ENCODE results near the gene MCC.

MCC gene

GRCh38 chr5:113022661-113023060 is 465.6 kb downstream of the MCC start:
- Histone ChIP-seq H3K9ac (ENCODE audit: low read depth, low read length) (no peak overlapping the region), H3K27ac (ENCODE audit: low read depth, low read length) (no peak overlapping the region), H3K4me1 (ENCODE audit: insufficient read depth, low read length) (no peaks in the 10 kb centered on the region), H3K27me3 (ENCODE audit: insufficient read depth, low read length) (no peaks in the 10 kb centered on the region), H3K9me3 (ENCODE audit: insufficient read depth, low read depth, low read length) (no peaks in the 10 kb centered on the region), H3K4me3 (ENCODE audit: low read length) (no peak overlapping the region), H3K36me3 (ENCODE audit: insufficient read depth, low read length) (peaks cover 79% of the 10 kb centered on the region)
- WGBS = 96% methylated on average over 2 of the region's 2 CpGs

GRCh38 chr5:113020461-113021273 is 467.6 kb downstream of the MCC start:
- WGBS = 91% methylated on average over 11 of the region's 11 CpGs
- Histone ChIP-seq H3K27ac (ENCODE audit: low read depth, low read length) (no peak overlapping the region), H3K27me3 (ENCODE audit: insufficient read depth, low read length) (no peaks in the 10 kb centered on the region), H3K4me1 (ENCODE audit: insufficient read depth, low read length) (no peaks in the 10 kb centered on the region), H3K9ac (ENCODE audit: low read depth, low read length) (no peak overlapping the region), H3K9me3 (ENCODE audit: insufficient read depth, low read depth, low read length) (no peaks in the 10 kb centered on the region), H3K4me3 (ENCODE audit: low read length) (no peak overlapping the region), H3K36me3 (ENCODE audit: insufficient read depth, low read length) (peaks cover 73% of the 10 kb centered on the region)

- Histone ChIP-seq H3K27ac (ENCODE audit: low read depth, low read length) (no peak overlapping the region), H3K9me3 (ENCODE audit: insufficient read depth, low read depth, low read length) (no peaks in the 10 kb centered on the region), H3K4me1 (ENCODE audit: insufficient read depth, low read length) (no peaks in the 10 kb centered on the region), H3K27me3 (ENCODE audit: insufficient read depth, low read length) (no peaks in the 10 kb centered on the region), H3K4me3 (ENCODE audit: low read length) (no peak overlapping the region), H3K9ac (ENCODE audit: low read depth, low read length) (no peak overlapping the region), H3K36me3 (ENCODE audit: insufficient read depth, low read length) (peaks cover 78% of the 10 kb centered on the region)
- WGBS = 94% methylated on average over 2 of the region's 2 CpGs
Measured at GRCh38 chr5:113017881-113018635, 470.2 kb downstream of the MCC start.

GRCh38 chr5:113005454-113005853 is 482.8 kb downstream of the MCC start:
- H3K27ac ChIP-seq (ENCODE audit: low read depth, low read length) = no peak overlapping the region
- H3K9ac ChIP-seq (ENCODE audit: low read depth, low read length) = no peak overlapping the region
- peaks cover 96% of the 10 kb centered on the region for H3K36me3 ChIP-seq (ENCODE audit: insufficient read depth, low read length)
- H3K4me1 ChIP-seq (ENCODE audit: insufficient read depth, low read length) = no peaks in the 10 kb centered on the region
- no peak overlapping the region for H3K4me3 ChIP-seq (ENCODE audit: low read length)
- WGBS = 96% methylated on average over 1 of the region's 1 CpG
- H3K27me3 ChIP-seq (ENCODE audit: insufficient read depth, low read length) = no peaks in the 10 kb centered on the region
- H3K9me3 ChIP-seq (ENCODE audit: insufficient read depth, low read depth, low read length) = no peaks in the 10 kb centered on the region

- H3K4me1 ChIP-seq (ENCODE audit: insufficient read depth, low read length) = no peaks in the 10 kb centered on the region
- H3K4me3 ChIP-seq (ENCODE audit: low read length) = no peak overlapping the region
- H3K27me3 ChIP-seq (ENCODE audit: insufficient read depth, low read length) = no peaks in the 10 kb centered on the region
- no peak overlapping the region for H3K9ac ChIP-seq (ENCODE audit: low read depth, low read length)
- WGBS = 98% methylated on average over 3 of the region's 3 CpGs
- H3K27ac ChIP-seq (ENCODE audit: low read depth, low read length) = no peak overlapping the region
- no peaks in the 10 kb centered on the region for H3K9me3 ChIP-seq (ENCODE audit: insufficient read depth, low read depth, low read length)
- peaks cover 92% of the 10 kb centered on the region for H3K36me3 ChIP-seq (ENCODE audit: insufficient read depth, low read length)
Measured at GRCh38 chr5:113003763-113004162, 484.5 kb downstream of the MCC start.

GRCh38 chr5:113002423-113002822 is 485.8 kb downstream of the MCC start:
- Histone ChIP-seq H3K4me3 (ENCODE audit: low read length) (no peak overlapping the region), H3K4me1 (ENCODE audit: insufficient read depth, low read length) (no peaks in the 10 kb centered on the region), H3K27ac (ENCODE audit: low read depth, low read length) (no peak overlapping the region), H3K9ac (ENCODE audit: low read depth, low read length) (no peak overlapping the region), H3K27me3 (ENCODE audit: insufficient read depth, low read length) (no peaks in the 10 kb centered on the region), H3K36me3 (ENCODE audit: insufficient read depth, low read length) (peaks cover 91% of the 10 kb centered on the region), H3K9me3 (ENCODE audit: insufficient read depth, low read depth, low read length) (no peaks in the 10 kb centered on the region)
- 91% methylated on average over 5 of the region's 5 CpGs for WGBS

DNA sequence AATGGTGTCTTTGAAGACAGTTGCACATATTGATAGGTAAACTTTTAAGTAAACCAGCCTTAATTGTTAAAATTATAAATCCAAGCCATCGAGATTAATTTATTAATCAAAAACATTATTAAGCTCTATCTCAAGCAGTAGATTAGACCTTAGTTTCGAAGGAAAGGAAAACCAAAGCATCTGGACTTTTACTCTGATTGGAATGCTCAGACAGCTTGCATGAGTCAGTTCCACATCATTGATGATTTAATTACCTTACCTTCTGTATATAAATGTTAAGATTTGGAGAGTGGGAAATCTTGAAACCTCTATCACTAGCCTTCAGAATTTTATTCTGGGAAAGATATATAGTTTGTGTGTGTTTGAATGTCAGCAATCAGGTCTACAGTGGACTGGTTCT is 487.8 kb downstream of the MCC start:
- no peaks in the 10 kb centered on the region for H3K4me1 ChIP-seq (ENCODE audit: insufficient read depth, low read length)
- H3K9ac ChIP-seq (ENCODE audit: low read depth, low read length) = no peak overlapping the region
- WGBS = 98% methylated on average over 2 of the region's 2 CpGs
- no peaks in the 10 kb centered on the region for H3K9me3 ChIP-seq (ENCODE audit: insufficient read depth, low read depth, low read length)
- H3K27me3 ChIP-seq (ENCODE audit: insufficient read depth, low read length) = no peaks in the 10 kb centered on the region
- H3K27ac ChIP-seq (ENCODE audit: low read depth, low read length) = no peak overlapping the region
- H3K36me3 ChIP-seq (ENCODE audit: insufficient read depth, low read length) = peaks cover 87% of the 10 kb centered on the region
- H3K4me3 ChIP-seq (ENCODE audit: low read length) = no peak overlapping the region

- no peaks in the 10 kb centered on the region for H3K9me3 ChIP-seq (ENCODE audit: insufficient read depth, low read depth, low read length)
- H3K36me3 ChIP-seq (ENCODE audit: insufficient read depth, low read length) = peaks cover 85% of the 10 kb centered on the region
- H3K27me3 ChIP-seq (ENCODE audit: insufficient read depth, low read length) = no peaks in the 10 kb centered on the region
- H3K4me3 ChIP-seq (ENCODE audit: low read length) = no peak overlapping the region
- H3K4me1 ChIP-seq (ENCODE audit: insufficient read depth, low read length) = no peaks in the 10 kb centered on the region
- H3K9ac ChIP-seq (ENCODE audit: low read depth, low read length) = no peak overlapping the region
- no peak overlapping the region for H3K27ac ChIP-seq (ENCODE audit: low read depth, low read length)
- WGBS = 85% methylated on average over 2 of the region's 4 CpGs
Measured at GRCh38 chr5:112998296-112998695, 490.0 kb downstream of the MCC start.

GRCh38 chr5:112996830-112997374 is 491.4 kb downstream of the MCC start:
- H3K36me3 ChIP-seq (ENCODE audit: insufficient read depth, low read length) = peaks cover 85% of the 10 kb centered on the region
- H3K9ac ChIP-seq (ENCODE audit: low read depth, low read length) = no peak overlapping the region
- no peak overlapping the region for H3K4me3 ChIP-seq (ENCODE audit: low read length)
- H3K4me1 ChIP-seq (ENCODE audit: insufficient read depth, low read length) = no peaks in the 10 kb centered on the region
- no peaks in the 10 kb centered on the region for H3K9me3 ChIP-seq (ENCODE audit: insufficient read depth, low read depth, low read length)
- no peak overlapping the region for H3K27ac ChIP-seq (ENCODE audit: low read depth, low read length)
- no peaks in the 10 kb centered on the region for H3K27me3 ChIP-seq (ENCODE audit: insufficient read depth, low read length)
- 96% methylated on average over 4 of the region's 4 CpGs for WGBS

DNA sequence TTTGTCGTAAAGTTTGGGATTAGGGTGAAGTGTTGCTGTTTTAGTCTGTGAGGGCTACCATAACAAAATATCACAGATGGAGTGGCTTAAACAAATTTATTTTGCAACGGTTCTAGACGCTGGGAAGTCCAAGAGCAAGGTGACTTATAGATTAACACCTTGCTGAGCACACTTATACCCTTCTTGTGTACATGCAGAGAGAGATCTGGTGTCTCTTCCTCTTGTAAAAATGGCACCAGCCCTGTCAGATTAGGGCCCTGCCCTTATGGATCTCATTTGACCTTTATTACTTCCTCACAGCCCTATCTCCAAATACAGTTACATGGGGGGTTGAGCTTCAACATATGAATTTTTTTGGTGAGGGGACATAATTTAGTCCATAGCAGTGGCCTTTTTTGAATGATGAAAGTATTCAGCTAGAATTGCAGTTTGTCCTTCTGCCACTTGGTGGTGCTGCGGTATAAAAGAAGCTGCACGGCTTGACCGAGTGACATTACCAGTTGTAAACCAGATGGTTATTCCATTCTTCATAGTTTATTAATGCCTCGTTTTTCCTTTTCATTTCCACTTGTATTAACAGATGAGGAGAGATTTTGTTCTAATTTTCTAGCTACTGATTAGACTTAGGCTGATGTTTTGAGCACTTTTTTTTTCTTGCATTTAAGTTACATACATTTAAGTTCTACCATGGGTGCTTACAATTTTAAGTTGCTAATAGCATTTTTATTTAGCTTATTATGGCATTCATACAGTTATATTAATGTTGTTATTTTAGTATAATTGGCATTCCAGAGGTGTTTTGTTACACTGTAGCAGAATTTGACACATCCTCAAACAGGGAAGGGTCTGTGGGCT is 492.3 kb downstream of the MCC start:
- no peaks in the 10 kb centered on the region for H3K9me3 ChIP-seq (ENCODE audit: insufficient read depth, low read depth, low read length)
- no peak overlapping the region for H3K9ac ChIP-seq (ENCODE audit: low read depth, low read length)
- H3K36me3 ChIP-seq (ENCODE audit: insufficient read depth, low read length) = peaks cover 79% of the 10 kb centered on the region
- H3K4me1 ChIP-seq (ENCODE audit: insufficient read depth, low read length) = no peaks in the 10 kb centered on the region
- 40% methylated on average over 6 of the region's 7 CpGs for WGBS
- no peak overlapping the region for H3K4me3 ChIP-seq (ENCODE audit: low read length)
- H3K27me3 ChIP-seq (ENCODE audit: insufficient read depth, low read length) = no peaks in the 10 kb centered on the region
- no peak overlapping the region for H3K27ac ChIP-seq (ENCODE audit: low read depth, low read length)
